ENCODE results near the gene ELL2. TPM values are rescaled to one million over a fixed set of nuclear protein-coding genes. Genes with fewer than 3 reads are reported as not detected.

ELL2 gene
- total RNA-seq (10 to 100 TPM; 90.6 to 91.3 TPM), polyA plus RNA-seq (5.0 TPM)

DNA sequence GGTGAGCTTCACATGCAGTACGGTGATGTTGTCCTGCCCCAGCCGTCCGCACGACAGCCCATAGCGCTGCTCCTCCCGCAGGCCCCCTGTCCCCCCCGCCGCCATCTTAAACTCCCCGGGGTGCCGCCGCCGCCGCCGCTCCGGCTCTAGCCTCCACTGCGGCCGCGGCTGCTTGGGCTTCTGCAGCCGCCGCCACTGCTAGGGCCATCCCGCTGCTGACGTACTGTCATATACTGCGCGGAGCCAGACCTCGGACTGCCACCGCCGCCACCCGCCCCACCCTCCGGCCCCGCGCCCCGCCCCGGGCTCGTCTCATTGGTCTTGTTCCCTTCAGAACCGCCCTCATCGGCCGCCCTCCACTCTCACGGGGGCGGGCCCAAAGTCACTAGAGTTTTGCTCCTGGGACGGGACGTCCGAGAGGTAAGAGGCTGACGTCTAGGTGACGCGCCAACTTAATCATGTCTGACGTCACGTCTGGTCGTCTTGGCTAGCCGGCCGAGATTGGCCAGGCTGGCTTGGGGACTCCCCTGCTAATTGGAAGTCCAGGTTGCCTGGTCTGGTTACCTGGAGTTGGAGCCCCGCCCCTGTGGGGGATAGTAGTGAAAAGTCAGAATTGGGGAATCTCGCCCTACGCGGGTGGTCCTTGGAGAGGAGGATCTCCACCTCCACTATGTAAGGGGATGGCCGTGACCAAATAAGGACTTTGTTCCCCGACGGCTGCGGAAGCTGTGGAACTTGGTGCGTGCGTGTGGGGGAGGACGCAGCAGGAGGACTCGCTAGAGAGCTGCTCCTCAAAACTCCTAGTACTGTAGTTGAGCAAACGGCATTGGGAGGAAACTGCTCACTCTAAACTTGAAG, at the start of gene ELL2:
ELL2 (minus strand) TSS at position 235 of the 858 bp plus-strand sequence; CDS start at position 105, 130 bp downstream.
- Mint-ChIP-seq H3K27me3 (peaks cover 0 to 7% of the 10 kb centered on the region in 2 donors), H3K9me3 (no peaks in the 10 kb centered on the region), H3K27ac (peak within 1 kb of the TSS; percentile 95 to 100 (median 99)), H3K36me3 (peaks cover 0 to 13% (median 0%) of the 10 kb centered on the region in 3 donors), H3K4me1 (peaks cover 34 to 46% (median 38%) of the 10 kb centered on the region in 3 donors), H3K4me3 (peak within 1 kb of the TSS; percentile 86 to 99 (median 95))
- peaks cover 17% of the 10 kb centered on the region for H3K4me1 ChIP-seq (ENCODE audit: insufficient read depth, low read length)
- H3K27me3 ChIP-seq (ENCODE audit: insufficient read depth, low read length, poor library complexity, severe bottlenecking), result no peaks in the 10 kb centered on the region
- ChIA-PET POLR2A (interaction anchor here (0.6 to 1.6 kb wide), 3 partner anchors 93 to 791 kb away, joined by 3 to 5 read pairs (median 4); no protein-coding TSS in a partner anchor), CTCF (interaction anchor here (0.7 to 1.8 kb wide), 10 partner anchors 8 to 639 kb away, joined by 3 to 8 read pairs (median 3); no protein-coding TSS in a partner anchor)
- no peaks in the 10 kb centered on the region for H3K36me3 ChIP-seq (ENCODE audit: insufficient read depth, low read length)
- H3K4me3 ChIP-seq (ENCODE audit: low read length), result peak within 1 kb of the TSS; percentile 70
- peak within 1 kb of the TSS; percentile 89 for H3K27ac ChIP-seq (ENCODE audit: low read depth, low read length)
- DNase-seq, result peak; percentile 94 to 98 (median 96)
- H3K9me3 ChIP-seq (ENCODE audit: low read length), result no peaks in the 10 kb centered on the region

DNA sequence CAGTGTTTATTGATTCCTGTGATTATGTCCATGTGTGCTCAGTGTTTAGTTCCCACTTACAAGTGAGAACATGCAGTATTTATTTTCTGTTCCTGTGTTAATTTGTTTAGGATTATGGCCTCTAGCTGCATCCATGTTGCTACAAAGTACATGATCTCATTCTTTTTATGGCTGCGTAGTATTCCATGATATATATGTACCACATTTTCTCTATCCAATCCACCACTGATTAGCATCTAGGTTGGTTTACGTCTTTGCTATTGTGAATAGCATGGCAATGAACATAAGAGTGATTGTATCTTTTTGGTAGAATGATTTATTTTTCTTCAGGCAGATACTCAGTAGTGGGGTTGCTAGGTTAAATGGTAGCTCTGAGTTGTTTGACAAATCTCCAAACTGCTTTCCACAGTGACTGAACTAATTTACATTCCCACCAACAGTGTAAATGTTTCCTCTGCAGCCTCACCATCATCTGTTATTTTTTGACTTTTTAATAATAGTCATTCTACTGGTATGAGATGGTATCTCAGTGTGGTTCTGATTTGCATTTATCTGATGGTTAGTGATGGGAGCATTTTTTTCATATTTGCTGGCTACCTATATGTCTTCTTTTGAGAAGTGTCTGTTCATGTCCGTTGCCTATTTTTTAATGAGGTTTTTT, 47.5 kb upstream of the ELL2 start:
- no peak overlapping the region for H3K27ac ChIP-seq (ENCODE audit: low read depth, low read length)
- H3K27me3 ChIP-seq (ENCODE audit: insufficient read depth, low read length, poor library complexity, severe bottlenecking), result no peaks in the 10 kb centered on the region
- no peaks in the 10 kb centered on the region for H3K27me3 Mint-ChIP-seq
- H3K9me3 Mint-ChIP-seq, result peaks cover 0 to 3% (median 0%) of the 10 kb centered on the region in 5 donors
- H3K4me3 ChIP-seq (ENCODE audit: low read length), result no peak overlapping the region
- ChIA-PET CTCF (no interaction called here), POLR2A (no interaction called here)
- H3K36me3 Mint-ChIP-seq, result peaks cover 0 to 5% (median 0%) of the 10 kb centered on the region in 3 donors
- no peak for DNase-seq
- no peak overlapping the region for H3K27ac Mint-ChIP-seq
- H3K4me1 Mint-ChIP-seq, result no peaks in the 10 kb centered on the region
- H3K9me3 ChIP-seq (ENCODE audit: low read length), result no peaks in the 10 kb centered on the region
- no peak overlapping the region for H3K4me3 Mint-ChIP-seq
- no peaks in the 10 kb centered on the region for H3K4me1 ChIP-seq (ENCODE audit: insufficient read depth, low read length)
- no peaks in the 10 kb centered on the region for H3K36me3 ChIP-seq (ENCODE audit: insufficient read depth, low read length)

DNA sequence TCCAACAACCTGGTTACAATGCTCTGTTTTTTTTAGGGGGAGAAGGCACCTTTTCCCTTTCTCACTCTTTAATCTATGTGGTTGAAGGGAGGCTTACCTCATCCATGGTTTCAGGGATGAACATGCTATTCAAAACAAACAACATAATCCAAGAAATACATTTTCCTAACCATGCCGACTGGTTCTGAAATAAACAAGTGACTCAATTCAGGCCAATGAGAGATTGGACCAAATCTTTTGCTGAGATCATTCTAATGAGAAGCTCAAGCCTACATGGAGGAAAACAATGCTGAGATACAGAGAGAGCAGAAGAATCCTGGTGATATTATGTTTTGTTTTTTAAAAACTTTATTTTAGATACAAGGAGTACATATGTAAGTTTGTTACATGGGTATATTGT, 46.8 kb upstream of the ELL2 start:
- Mint-ChIP-seq H3K9me3 (peaks cover 0 to 3% (median 0%) of the 10 kb centered on the region in 5 donors), H3K27me3 (no peaks in the 10 kb centered on the region), H3K36me3 (peaks cover 0 to 5% (median 0%) of the 10 kb centered on the region in 3 donors), H3K4me1 (no peaks in the 10 kb centered on the region), H3K4me3 (peak overlapping the region in 1 of 7 donors; percentile 5), H3K27ac (no peak overlapping the region)
- ChIA-PET POLR2A (no interaction called here), CTCF (no interaction called here)
- DNase-seq, result no peak
- no peaks in the 10 kb centered on the region for H3K4me1 ChIP-seq (ENCODE audit: insufficient read depth, low read length)
- no peaks in the 10 kb centered on the region for H3K27me3 ChIP-seq (ENCODE audit: insufficient read depth, low read length, poor library complexity, severe bottlenecking)
- no peak overlapping the region for H3K4me3 ChIP-seq (ENCODE audit: low read length)
- H3K27ac ChIP-seq (ENCODE audit: low read depth, low read length), result no peak overlapping the region
- H3K9me3 ChIP-seq (ENCODE audit: low read length), result no peaks in the 10 kb centered on the region
- H3K36me3 ChIP-seq (ENCODE audit: insufficient read depth, low read length), result no peaks in the 10 kb centered on the region

DNA sequence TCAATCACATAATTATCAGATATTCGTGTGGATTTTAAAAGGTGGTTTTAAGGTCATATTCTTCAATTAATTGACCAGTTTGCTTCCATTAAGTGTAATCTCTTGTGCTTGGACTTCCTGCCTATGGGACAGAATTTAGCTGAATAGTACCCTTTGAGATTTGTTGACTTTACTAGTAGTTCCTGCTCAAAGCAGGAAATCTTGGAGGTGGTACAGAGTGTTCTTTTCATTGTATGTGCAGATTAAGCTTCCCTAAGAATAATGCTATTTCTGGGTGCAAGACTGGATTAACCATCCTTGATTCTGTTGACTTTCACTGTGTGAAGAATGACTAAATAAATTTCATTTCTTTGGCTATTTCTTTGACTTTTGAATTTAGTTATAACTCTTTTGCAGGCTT, 45.4 kb upstream of the ELL2 start:
- Histone ChIP-seq H3K36me3 (ENCODE audit: insufficient read depth, low read length) (no peaks in the 10 kb centered on the region), H3K27ac (ENCODE audit: low read depth, low read length) (no peak overlapping the region), H3K27me3 (ENCODE audit: insufficient read depth, low read length, poor library complexity, severe bottlenecking) (no peaks in the 10 kb centered on the region), H3K4me3 (ENCODE audit: low read length) (no peak overlapping the region), H3K4me1 (ENCODE audit: insufficient read depth, low read length) (no peaks in the 10 kb centered on the region), H3K9me3 (ENCODE audit: low read length) (no peaks in the 10 kb centered on the region)
- no peak for DNase-seq
- CTCF ChIA-PET, result no interaction called here
- Mint-ChIP-seq H3K27ac (peak overlapping the region in 1 of 8 donors; percentile 21), H3K27me3 (no peaks in the 10 kb centered on the region), H3K4me3 (no peak overlapping the region), H3K9me3 (no peaks in the 10 kb centered on the region), H3K36me3 (peaks cover 0 to 2% (median 0%) of the 10 kb centered on the region in 3 donors), H3K4me1 (no peaks in the 10 kb centered on the region)
- POLR2A ChIA-PET, result no interaction called here

DNA sequence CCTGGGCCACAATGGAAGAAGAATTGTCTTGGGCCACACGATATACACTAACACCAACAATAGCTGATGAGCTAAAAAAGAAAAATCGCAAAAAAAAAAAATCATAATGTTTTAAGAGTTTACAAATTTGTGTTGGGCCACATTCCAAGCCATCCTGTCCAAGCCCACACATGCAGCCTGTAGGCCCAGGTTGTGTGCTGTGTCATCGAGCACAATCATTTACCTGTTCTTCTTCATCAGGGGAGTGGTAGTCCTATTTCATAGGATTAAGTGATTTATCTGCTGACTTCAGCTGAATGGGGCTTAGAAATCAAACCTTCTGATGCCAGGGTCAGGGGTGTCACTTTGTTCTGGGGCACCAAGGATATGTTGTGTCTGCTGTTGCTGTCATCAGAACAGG, 44.6 kb upstream of the ELL2 start:
- DNase-seq, result no peak
- POLR2A ChIA-PET, result no interaction called here
- Histone ChIP-seq H3K4me3 (ENCODE audit: low read length) (no peak overlapping the region), H3K27me3 (ENCODE audit: insufficient read depth, low read length, poor library complexity, severe bottlenecking) (no peaks in the 10 kb centered on the region), H3K9me3 (ENCODE audit: low read length) (no peaks in the 10 kb centered on the region), H3K27ac (ENCODE audit: low read depth, low read length) (no peak overlapping the region), H3K4me1 (ENCODE audit: insufficient read depth, low read length) (no peaks in the 10 kb centered on the region), H3K36me3 (ENCODE audit: insufficient read depth, low read length) (no peaks in the 10 kb centered on the region)
- Mint-ChIP-seq H3K4me1 (no peaks in the 10 kb centered on the region), H3K36me3 (peaks cover 0 to 2% (median 0%) of the 10 kb centered on the region in 3 donors), H3K27me3 (no peaks in the 10 kb centered on the region), H3K4me3 (no peak overlapping the region), H3K9me3 (no peaks in the 10 kb centered on the region), H3K27ac (no peak overlapping the region)
- CTCF ChIA-PET, result no interaction called here

DNA sequence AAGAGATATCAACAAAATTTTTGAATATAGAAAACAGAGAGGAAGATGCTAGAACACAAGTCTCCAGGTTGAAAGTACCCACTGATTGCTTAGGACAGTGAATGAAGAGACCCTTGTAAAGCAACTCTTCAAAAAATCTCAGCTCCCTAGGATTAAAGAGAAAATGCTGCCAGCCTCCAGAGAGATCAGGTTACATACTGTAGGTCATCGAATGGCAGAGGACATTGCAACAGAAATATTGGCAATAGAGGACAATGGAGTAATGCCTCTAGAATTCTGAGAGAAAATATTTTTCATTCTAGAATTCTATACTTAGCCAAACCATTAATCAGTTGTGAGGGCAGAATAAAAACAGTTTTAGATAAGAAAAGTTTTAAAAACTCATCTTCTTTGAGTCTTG, 43.1 kb upstream of the ELL2 start:
- no peak overlapping the region for H3K4me3 ChIP-seq (ENCODE audit: low read length)
- no peak overlapping the region for H3K4me3 Mint-ChIP-seq

DNA sequence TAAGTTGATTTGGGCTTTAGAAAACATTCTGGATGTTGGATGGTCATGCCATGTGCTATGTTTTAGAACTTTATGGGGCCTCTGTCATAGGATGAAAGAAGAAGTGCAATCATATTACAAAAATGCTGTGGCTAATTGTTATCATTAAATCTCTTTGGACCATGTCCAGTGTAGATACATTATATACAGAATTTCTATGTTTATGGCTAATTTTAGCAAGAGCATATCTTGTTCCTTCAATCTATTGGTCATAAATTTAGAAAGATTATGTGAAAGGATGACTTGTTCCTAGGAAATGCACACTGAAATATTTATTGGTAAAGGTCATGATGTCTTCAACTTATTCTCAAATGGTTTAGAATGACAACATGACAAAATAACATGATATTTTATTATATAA, 42.4 kb upstream of the ELL2 start:
- Mint-ChIP-seq H3K27me3 (peaks cover 0 to 5% of the 10 kb centered on the region in 2 donors), H3K4me3 (no peak overlapping the region), H3K4me1 (no peaks in the 10 kb centered on the region), H3K27ac (no peak overlapping the region), H3K9me3 (no peaks in the 10 kb centered on the region), H3K36me3 (peaks cover 0 to 2% (median 0%) of the 10 kb centered on the region in 3 donors)
- Histone ChIP-seq H3K9me3 (ENCODE audit: low read length) (no peaks in the 10 kb centered on the region), H3K27ac (ENCODE audit: low read depth, low read length) (no peak overlapping the region), H3K4me1 (ENCODE audit: insufficient read depth, low read length) (no peaks in the 10 kb centered on the region), H3K4me3 (ENCODE audit: low read length) (no peak overlapping the region), H3K27me3 (ENCODE audit: insufficient read depth, low read length, poor library complexity, severe bottlenecking) (no peaks in the 10 kb centered on the region), H3K36me3 (ENCODE audit: insufficient read depth, low read length) (no peaks in the 10 kb centered on the region)
- DNase-seq, result no peak
- CTCF ChIA-PET, result no interaction called here
- POLR2A ChIA-PET, result no interaction called here

More for the DNA sequence above, 43.1 kb upstream of the ELL2 start:
- Histone ChIP-seq H3K27ac (ENCODE audit: low read depth, low read length) (no peak overlapping the region), H3K36me3 (ENCODE audit: insufficient read depth, low read length) (no peaks in the 10 kb centered on the region), H3K9me3 (ENCODE audit: low read length) (no peaks in the 10 kb centered on the region), H3K4me1 (ENCODE audit: insufficient read depth, low read length) (no peaks in the 10 kb centered on the region), H3K27me3 (ENCODE audit: insufficient read depth, low read length, poor library complexity, severe bottlenecking) (no peaks in the 10 kb centered on the region)
- H3K27ac Mint-ChIP-seq, result no peak overlapping the region
- H3K4me1 Mint-ChIP-seq, result no peaks in the 10 kb centered on the region
- H3K36me3 Mint-ChIP-seq, result peaks cover 0 to 2% (median 0%) of the 10 kb centered on the region in 3 donors
- POLR2A ChIA-PET, result no interaction called here
- DNase-seq, result no peak
- H3K27me3 Mint-ChIP-seq, result peaks cover 0 to 5% of the 10 kb centered on the region in 2 donors
- CTCF ChIA-PET, result no interaction called here
- no peaks in the 10 kb centered on the region for H3K9me3 Mint-ChIP-seq

DNA sequence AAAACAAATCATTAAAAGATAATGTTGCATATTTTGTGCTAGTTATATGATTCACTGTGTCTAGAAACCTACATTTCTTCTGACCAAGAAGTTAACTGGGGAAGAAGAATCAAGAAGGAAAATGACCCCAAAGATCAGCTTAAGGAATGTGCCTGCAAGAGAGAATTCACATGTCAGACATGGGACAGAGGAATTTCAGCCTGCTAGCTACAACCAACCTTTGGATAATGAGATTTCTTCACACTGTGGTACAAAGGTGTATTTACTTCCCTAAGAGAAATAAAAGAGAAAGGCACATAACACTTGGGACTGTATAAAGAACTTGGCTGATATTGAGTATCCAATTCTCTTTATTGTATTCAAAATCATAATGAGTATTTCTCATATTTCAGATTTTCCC, 39.6 kb upstream of the ELL2 start:
- no peaks in the 10 kb centered on the region for H3K4me1 ChIP-seq (ENCODE audit: insufficient read depth, low read length)
- no peaks in the 10 kb centered on the region for H3K27me3 ChIP-seq (ENCODE audit: insufficient read depth, low read length, poor library complexity, severe bottlenecking)
- ChIA-PET CTCF (no interaction called here), POLR2A (no interaction called here)
- H3K4me3 ChIP-seq (ENCODE audit: low read length), result no peak overlapping the region
- no peak overlapping the region for H3K27ac Mint-ChIP-seq
- H3K36me3 ChIP-seq (ENCODE audit: insufficient read depth, low read length), result no peaks in the 10 kb centered on the region
- no peaks in the 10 kb centered on the region for H3K36me3 Mint-ChIP-seq
- DNase-seq, result no peak
- no peak overlapping the region for H3K27ac ChIP-seq (ENCODE audit: low read depth, low read length)
- no peaks in the 10 kb centered on the region for H3K4me1 Mint-ChIP-seq
- no peaks in the 10 kb centered on the region for H3K9me3 ChIP-seq (ENCODE audit: low read length)
- H3K4me3 Mint-ChIP-seq, result no peak overlapping the region
- H3K27me3 Mint-ChIP-seq, result peaks cover 0 to 5% of the 10 kb centered on the region in 2 donors
- H3K9me3 Mint-ChIP-seq, result no peaks in the 10 kb centered on the region
